ENCODE measurements around the gene EVL. TPM values are rescaled to one million over a fixed set of nuclear protein-coding genes. Genes with fewer than 3 reads are reported as not detected.
"Not testable (repeated sequence)": the region's sequence is repeated elsewhere in the genome, so short reads cannot be mapped to it uniquely, and the experiment has no call there.

Gene EVL
- total RNA-seq (2014; rRNA removed): 24.1 and 169 TPM in 2 replicates
- polyA plus RNA-seq (2012): 23.0 TPM

GRCh38 chr14:100065111-100065871 is at the start of gene EVL:
TSS of gene EVL (plus strand) at chr14:100065422. CDS start at chr14:100065501, 79 bp downstream.
- DNase-seq (ENCODE audit: low read depth): no peak

GRCh38 chr14:100017553-100017952 is 47.7 kb upstream of the EVL start:
- peak; percentile 81 for DNase-seq (ENCODE audit: low read depth)

- DNase-seq (ENCODE audit: low read depth): no peak
Observed at GRCh38 chr14:100018054-100018453, 47.2 kb upstream of the EVL start.

DNA sequence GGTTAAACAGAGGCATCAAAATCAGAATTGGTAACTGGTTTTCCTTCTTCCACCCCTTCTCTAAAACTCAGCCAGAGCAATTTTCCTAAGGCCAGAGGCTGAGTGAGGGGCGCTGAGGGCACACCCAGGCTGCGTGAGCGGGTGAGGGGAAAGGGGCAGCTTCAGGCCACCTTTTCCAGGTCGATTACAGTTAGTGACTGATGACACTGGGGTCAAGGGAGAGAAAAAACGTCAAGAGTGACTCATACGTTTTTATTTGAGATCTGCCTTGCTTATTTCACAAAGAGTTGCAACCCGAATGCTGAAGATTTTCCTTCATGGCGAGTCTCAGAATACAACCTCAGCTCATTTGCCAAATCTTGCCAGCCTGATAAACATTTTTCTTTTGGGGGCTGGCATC is 46.7 kb upstream of the EVL start:
- no peak for DNase-seq (ENCODE audit: low read depth)

DNA sequence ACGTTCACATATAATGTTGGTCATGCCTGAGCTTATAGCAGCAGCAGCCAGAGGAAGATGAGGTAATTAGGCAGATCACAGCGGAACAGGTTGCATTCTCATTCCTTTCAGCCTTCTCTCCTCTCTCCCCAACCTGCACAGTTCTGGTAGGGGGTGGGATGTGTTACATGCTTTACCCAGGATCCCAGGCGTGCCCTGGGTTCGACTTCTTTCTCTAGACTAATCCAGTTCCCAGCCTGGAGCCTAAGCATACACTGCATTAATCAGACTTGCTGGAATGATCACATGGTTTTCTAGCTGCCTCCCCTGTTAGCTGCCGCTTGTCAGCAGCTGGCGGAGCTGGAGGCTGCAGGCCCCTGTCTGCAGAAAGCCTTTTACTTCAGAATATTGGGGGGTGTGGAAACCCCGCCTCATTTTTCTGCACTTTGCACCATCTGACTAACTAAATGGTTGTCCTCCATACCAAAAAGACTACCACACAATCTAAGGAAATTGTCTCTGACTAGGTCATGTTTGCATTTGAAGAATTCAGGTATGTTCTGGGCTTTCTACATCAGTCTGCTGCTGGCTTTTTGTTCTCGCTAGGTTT is 46.0 kb upstream of the EVL start:
- no peak for DNase-seq (ENCODE audit: low read depth)

DNA sequence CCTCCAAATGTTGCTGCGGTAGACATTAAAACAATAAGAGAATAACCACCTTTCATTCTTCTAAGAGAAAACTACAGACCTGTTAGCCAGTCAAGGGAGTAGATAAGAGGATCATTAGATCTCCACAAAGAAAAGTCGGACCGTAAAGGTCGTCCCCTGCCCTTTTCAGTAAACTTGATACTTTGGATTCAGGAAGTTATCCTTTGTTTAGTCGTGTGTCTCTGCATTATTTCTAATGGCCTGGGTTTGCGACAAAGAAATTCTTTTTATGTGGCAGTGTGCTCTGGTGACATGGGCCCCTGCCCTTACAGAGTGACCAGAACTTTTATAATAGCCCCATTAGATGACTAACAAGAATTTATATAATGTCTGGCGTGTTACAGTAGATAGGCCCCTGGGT is 44.6 kb upstream of the EVL start:
- DNase-seq (ENCODE audit: low read depth): no peak

DNA sequence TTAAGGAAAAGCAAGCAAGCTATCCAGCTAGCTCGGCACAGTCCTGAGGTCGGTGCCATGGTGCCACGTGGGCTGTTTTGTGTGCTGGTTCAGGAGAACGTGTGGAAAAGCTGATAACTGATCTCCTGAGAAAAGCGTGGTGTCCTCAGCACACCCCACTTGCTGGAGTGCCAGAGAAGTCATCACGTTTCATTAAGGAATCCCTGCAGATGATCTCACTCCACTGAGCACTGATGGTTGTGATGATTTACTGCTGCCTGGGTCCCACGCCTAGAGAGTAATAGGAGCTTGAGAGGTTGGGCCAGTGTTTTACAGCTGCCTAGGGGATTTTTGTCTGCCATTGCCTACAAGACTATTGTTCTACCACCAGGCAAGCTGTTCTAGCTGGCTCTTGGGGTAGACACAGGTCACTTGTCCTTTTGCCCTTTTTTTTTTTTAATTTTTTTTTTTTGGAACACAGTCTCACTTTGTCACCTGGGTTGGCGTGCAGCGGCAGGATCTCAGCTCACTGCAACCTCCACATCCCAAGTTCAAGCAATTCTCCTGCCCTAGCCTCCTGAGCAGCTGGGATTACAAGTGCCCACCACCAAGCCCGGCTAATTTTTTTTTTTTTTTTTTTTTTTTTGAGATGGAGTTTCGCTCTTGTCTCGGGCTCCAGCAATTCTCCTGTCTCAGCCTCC is 42.3 kb upstream of the EVL start:
- DNase-seq (ENCODE audit: low read depth): peak; percentile 90

GRCh38 chr14:100025111-100025510 is 40.1 kb upstream of the EVL start:
- DNase-seq (ENCODE audit: low read depth): peak; percentile 50

GRCh38 chr14:100027771-100028490 is 37.3 kb upstream of the EVL start:
- DNase-seq (ENCODE audit: low read depth): no peak

- no peak for DNase-seq (ENCODE audit: low read depth)
Observed at GRCh38 chr14:100028990-100029677, 36.1 kb upstream of the EVL start.

DNA sequence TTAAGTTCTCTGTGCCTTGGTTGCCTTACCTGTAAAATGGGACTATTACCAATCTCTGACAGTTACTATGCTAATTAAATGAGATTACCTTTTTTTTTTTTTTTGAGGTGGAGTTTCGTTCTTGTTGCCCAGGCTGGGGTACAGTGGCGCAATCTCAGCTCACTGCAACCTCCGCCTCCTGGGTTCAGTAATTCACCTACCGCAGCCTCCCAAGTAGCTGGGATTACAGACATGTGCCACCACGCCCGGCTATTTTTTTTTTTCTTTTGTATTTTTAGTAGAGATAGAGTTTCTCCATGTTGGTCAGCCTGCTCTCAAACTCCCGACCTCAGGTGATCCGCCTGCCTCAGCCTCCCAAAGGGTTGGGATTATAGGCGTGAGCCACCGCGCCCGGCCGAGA is 35.2 kb upstream of the EVL start:
- DNase-seq (ENCODE audit: low read depth): not testable (repeated sequence)

- peak; percentile 89 for DNase-seq (ENCODE audit: low read depth)
Observed at GRCh38 chr14:100030452-100031153, 34.6 kb upstream of the EVL start.

DNA sequence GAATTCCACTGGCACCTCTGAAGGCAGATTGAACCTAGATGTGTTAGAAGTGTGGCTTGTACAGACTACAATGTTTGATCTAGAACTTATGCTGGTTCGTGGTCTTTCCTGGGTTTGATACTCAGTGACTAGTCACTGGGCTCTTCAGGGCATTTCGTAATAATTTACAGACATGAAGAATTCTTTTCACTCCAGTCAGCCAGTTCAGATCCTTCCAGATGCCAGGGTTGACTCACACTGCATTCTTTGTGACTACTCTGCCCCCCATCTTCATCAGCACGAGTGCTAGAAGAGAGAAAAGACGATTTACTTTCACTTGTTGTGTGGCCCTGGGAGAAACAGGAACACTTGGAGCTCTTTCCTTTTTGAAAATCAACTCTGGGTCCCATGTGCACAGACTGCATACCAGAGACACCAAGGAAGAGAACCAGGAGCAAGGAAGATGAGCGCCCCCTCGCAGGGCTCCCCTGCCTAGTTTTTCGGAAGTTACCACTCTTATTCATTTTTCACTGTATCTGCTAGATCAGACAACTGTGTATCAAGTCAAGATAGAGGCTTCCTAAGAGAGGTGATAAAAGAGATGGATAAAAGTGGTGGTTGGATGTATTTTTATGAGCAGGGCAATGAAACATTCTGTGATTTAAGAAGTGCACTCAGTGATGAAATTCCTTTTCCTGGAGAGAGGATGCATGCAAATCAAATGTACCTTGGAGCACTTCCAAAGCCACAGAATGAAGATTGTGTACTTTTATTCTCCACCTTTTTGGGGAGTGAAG is 33.5 kb upstream of the EVL start:
- peak; percentile 99 for DNase-seq (ENCODE audit: low read depth)

- DNase-seq (ENCODE audit: low read depth): no peak
Observed at GRCh38 chr14:100032738-100033137, 32.5 kb upstream of the EVL start.

- peak; percentile 62 for DNase-seq (ENCODE audit: low read depth)
Observed at GRCh38 chr14:100033347-100034075, 31.7 kb upstream of the EVL start.

- no peak for DNase-seq (ENCODE audit: low read depth)
Observed at GRCh38 chr14:100034468-100034867, 30.8 kb upstream of the EVL start.

GRCh38 chr14:100034961-100035500 is 30.2 kb upstream of the EVL start:
- no peak for DNase-seq (ENCODE audit: low read depth)

DNA sequence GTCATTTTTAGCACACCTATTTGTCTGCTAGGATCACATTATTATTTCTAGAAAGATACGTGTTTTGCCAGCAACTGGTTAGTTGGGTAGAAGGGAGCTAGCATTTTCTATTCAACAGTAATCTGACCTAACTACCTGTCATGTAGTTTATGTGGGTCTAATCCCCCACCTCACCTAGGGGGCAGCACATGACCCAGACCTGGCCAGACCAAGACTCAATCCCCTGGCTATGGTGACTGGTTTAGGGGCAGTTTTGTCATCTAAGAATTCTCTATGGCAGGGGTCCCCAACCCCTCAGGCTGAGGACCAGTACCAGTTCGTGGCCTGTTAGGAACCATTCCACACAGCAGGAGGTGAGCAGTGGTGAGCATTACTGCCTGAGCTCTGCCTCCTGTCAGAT is 29.5 kb upstream of the EVL start:
- DNase-seq (ENCODE audit: low read depth): no peak

DNA sequence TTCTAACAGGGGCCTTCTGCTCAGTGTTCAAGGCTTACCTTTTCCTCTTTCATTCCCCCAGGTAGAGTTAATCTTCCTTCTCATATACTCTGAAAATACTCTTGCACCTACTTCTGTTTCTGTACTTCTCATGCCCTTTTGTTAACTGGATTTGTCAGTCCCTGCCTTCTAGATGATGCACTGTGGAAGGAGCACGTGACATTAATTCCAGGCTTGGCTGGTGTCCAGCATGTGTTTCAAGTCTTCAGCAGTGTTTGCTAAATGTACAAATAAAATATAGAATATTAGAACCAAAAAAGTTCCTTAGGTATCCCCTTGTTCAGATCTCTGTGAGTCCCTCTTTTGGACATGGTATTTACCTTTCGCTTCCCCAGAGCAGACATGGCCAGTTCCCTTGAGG is 27.9 kb upstream of the EVL start:
- no peak for DNase-seq (ENCODE audit: low read depth)
